HG03159 (cell line): Measurements from ENCODE around the gene RHBDL1.

ENCODE experiments used
- ATAC-seq: cut with Tn5 transposase; IDR thresholded peaks from one replicate; pipeline ENCODE4 v1.9.1; 2021; ENCODE audit warnings: mild to moderate bottlenecking, moderate library complexity; ENCODE audit not compliant: unreplicated experiment

Gene RHBDL1

DNA sequence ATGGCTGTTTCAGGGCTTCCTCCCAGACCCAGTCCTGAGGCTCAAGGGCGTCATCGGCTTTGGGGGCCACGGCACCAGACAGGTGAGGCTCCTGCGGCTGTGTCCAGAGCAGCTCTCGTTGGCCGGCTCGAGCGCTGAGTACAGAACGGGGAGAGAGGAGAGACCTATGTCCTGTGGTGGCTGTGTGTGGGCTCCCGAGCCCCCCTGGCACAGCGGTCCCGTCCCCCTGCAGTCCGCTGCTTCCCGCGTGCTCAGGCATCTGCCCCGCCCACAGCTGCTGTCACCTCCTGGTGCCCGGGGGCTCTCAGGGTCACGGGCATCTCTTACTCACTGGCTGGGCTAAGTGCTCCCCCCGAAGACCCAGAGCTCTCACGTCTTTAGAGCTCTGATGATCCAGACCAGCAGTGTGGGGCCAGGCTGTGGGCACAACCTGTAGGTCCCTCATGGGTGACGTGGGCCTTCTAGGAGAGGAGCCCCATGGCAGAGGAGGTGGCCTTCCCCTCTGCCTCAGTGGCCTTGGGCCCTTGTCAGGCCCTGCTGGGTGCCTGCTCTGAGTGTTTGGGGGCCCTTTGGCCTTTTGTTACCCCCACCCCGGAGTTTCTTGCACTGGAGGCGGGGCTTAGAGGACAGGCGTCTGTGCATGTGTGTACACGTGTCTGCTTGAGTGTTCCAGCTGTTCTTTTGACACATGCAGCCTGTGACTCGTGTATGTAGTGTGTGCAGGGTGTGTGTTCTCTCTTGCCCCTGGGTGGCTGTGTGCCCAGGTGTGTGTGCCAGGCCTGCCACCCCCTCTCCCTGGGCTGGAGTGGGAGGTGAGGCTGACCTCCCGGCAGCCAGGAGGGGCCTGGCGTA lies 22.8 kb upstream of the RHBDL1 start:
- no peak for ATAC-seq

GRCh38 chr16:654034-654433 lies 21.4 kb upstream of the RHBDL1 start:
- no peak for ATAC-seq

DNA sequence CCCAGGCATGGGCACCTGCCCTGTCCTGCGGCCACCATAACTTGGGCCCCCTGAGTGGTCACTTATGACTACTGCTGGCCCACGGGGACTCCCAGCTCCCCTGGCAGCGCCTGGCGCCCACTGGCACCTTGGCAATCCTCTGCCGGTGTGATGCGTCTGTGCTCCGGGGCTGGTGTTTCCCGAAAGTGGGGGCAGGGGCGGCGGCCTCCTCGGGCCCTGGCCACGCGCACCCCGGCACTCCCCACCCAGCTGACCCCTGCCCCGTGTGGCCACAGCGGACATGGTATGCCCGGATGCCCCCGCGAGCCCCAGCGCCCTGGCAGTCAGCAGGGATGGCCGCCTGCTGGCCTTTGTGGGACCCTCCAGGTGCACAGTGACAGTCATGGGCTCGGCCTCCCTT lies 18.0 kb upstream of the RHBDL1 start:
- ATAC-seq, result no peak

DNA sequence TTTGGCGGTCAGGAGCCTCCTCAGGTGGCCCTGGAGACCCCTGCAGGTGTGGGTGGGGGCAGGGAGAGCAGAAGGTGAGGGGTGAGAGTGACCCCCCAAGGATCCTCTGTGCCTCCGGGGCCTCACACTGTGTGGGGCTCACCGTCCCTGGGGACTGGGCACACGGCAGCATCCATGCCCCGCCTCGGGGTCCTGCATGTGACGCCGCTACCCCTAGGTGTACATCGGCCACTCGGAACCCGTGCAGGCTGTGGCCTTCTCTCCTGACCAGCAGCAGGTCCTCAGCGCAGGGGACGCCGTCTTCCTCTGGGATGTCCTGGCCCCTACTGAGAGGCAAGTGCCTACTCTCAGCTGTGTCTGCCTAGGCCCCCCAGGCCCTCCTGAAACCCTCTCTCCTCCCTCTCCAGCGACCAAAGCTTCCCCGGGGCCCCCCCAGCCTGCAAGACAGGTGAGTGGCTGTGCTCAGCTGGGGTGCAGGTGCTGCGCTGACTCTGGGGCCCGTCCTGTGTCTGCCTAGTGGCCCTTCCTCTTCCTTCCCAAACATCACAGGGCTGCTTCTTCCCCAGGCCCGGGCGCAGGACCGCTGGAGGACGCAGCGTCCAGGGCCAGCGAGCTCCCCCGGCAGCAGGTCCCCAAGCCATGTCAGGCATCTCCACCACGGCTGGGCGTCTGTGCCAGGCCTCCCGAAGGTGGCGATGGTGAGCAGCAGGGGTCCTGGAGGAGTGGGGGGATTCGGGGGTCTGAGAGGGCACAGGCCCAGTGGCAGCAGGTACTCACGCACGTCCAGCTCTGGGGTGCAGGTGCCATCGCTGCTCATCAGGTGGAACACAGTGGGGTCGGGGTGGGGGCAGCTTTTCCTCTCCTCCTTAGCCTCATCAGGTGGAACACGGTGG lies 16.5 kb upstream of the RHBDL1 start:
- ATAC-seq, result no peak

GRCh38 chr16:659618-660017 lies 15.9 kb upstream of the RHBDL1 start:
- ATAC-seq, result no peak

DNA sequence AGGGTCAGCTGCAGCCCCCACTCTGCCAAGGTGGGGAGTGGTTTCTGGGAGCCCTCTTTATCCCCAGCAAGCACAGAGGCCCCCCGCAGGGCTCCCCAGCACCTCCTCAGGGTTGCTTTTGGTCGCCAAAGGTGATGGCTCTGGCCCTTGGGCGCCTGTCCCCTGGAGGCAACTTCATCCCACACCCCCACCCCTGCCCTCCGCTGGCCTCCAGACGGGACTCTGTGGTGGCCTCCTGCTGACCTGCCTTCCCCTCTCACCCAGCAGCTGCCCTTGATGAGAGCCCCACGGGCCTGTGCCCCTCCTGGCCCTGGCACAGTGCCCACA lies 15.4 kb upstream of the RHBDL1 start:
- no peak for ATAC-seq

- ATAC-seq, result peak; percentile 60
Observed at GRCh38 chr16:660459-661183, 14.8 kb upstream of the RHBDL1 start.

- ATAC-seq, result peak; percentile 6
Observed at GRCh38 chr16:661184-661821, 14.2 kb upstream of the RHBDL1 start.

DNA sequence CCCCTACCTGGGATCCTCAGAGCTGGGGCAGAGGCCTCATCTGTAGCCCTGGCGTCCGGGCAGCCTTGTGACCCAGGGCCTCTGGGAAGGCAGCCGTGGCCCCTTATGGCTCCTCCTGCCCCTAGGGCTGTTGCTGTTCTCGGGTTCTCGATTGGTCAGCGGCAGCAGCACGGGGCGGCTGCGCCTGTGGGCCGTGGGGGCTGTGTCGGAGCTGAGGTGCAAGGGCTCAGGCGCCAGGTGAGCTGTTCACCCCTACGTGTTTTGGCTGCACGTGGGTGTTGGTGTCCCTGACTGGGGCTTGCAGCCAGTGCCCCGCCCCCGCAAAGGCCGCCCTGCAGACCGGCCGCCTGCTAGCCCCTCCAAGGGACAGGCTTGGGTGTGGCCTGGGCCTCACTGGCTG lies 13.4 kb upstream of the RHBDL1 start:
- ATAC-seq, result no peak

GRCh38 chr16:662597-662996 lies 12.9 kb upstream of the RHBDL1 start:
- no peak for ATAC-seq

GRCh38 chr16:666572-666971 lies 8.9 kb upstream of the RHBDL1 start:
- no peak for ATAC-seq

- ATAC-seq, result no peak
Observed at GRCh38 chr16:667113-667779, 8.2 kb upstream of the RHBDL1 start.

- ATAC-seq, result peak; percentile 81
Observed at GRCh38 chr16:667780-668518, 7.5 kb upstream of the RHBDL1 start, which contains the start of gene RHOT2. RHOT2 (plus strand) TSS chr16:668132; CDS start chr16:668200, 68 bp downstream.

DNA sequence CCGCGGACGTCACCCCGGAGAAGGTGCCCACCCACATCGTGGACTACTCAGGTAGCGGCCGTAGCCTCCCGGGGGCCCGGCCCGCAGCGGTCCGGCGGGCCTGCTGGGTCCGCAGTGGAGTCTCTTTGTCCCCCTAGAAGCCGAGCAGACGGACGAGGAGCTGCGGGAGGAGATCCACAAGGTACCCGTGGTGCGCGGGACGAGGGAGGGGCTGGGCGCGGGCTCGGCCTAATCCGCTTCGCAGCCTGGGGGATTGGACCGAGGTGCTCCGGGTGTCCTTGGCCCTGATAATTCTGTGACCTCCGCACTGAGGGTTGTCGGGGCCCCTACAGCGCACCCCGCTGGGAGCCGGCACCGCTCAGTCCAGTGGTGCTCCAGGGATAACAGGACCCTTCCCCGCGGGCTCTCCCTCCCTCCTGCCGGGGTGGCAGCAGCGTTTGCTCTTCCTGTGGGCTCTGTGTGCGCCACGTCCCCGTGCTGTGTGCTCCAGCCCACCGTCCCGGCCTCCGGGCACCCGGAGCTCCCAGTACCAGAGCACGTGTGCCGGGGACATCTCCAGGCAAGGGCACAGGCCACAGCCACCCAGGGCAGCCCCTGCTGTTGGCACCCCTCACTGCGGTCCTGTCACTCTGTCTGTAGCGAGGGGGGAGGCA lies 6.8 kb upstream of the RHBDL1 start:
- ATAC-seq, result no peak

- no peak for ATAC-seq
Observed at GRCh38 chr16:669666-670065, 5.8 kb upstream of the RHBDL1 start.

DNA sequence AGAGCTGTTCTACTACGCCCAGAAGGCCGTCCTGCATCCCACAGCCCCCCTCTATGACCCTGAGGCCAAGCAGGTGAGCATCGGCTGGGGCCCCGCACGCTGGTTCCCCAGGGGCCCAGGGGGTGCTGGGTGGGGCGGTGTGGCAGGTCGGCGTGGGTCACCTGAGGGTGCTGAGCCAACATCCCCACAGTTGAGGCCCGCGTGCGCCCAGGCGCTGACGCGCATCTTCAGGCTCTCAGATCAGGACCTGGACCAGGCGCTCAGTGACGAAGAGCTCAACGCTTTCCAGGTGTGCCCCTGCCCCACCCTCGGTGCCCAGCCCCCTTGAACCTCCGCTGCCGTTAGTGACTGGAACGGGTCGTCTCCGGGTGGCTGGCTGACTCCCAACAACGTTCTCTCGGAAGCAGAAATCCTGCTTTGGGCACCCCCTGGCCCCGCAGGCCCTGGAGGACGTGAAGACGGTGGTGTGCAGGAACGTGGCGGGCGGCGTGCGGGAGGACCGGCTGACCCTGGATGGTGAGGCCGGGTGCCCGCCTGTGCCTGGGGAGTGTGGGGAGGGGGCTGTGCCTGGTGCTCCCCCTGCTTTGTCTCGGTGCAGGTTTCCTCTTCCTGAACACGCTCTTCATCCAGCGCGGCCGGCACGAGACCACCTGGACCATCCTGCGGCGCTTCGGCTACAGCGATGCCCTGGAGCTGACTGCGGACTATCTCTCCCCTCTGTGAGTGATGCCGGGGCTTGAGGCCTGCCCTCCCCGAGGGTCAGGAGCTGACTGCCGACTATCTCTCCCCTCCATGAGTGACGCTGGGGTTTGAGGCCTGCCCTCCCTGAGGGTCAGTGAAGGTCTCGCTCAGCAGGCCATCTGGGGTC lies 4.8 kb upstream of the RHBDL1 start:
- no peak for ATAC-seq

DNA sequence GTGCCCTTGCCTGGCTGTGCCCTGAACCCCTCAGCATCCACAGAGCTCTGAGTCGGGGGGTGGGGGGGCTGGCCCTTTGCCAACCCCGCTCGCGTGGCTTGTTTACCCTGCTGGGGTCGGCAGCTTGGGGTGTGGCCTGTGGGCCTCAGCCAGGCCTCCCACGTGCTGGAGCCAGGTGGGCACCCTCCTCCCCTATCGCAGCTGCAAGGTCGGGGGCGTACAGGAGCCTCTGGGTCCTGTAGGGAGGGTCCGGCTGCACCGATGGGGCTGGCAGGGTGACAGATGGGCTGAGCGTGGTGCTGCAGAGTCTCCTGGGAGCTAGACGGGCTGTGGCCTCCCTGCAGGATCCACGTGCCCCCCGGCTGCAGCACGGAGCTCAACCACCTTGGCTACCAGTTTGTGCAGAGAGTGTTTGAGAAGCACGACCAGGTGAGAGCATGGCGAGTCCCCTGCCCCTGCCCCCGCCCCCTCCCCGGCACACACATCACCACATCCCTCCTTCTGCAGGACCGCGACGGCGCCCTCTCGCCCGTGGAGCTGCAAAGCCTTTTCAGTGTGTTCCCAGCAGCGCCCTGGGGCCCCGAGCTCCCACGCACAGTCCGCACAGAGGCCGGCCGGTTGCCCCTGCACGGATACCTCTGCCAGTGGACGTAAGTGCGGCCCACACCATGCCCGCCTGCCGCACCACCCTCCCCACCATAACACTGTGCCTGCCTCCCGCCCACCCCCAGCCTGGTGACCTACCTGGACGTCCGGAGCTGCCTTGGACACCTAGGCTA lies 3.9 kb upstream of the RHBDL1 start:
- no peak for ATAC-seq
